Glutamatergic neuron (in vitro differentiated cells): ENCODE measurements around the gene PLEKHA5. TPM values are rescaled to one million over a fixed set of nuclear protein-coding genes. Genes with fewer than 3 reads are reported as not detected.

ENCODE experiments used
- DNase-seq: peaks from one replicate; pipeline ENCODE4 v3.0.0; 2022
- H3K27ac Mint-ChIP-seq: one replicate; pipeline ENCODE4 v1.8.0; 2020; ENCODE audit warnings: mild to moderate bottlenecking, mixed read lengths, inconsistent platforms; ENCODE audit not compliant: unreplicated experiment
- H3K27me3 Mint-ChIP-seq: one replicate; pipeline ENCODE4 v1.8.0; 2020; ENCODE audit warnings: mild to moderate bottlenecking, moderate library complexity, mixed read lengths, inconsistent platforms; ENCODE audit not compliant: unreplicated experiment
- H3K36me3 Mint-ChIP-seq: one replicate; pipeline ENCODE4 v1.8.0; 2020; ENCODE audit warnings: mild to moderate bottlenecking, mixed read lengths, inconsistent platforms; ENCODE audit not compliant: unreplicated experiment
- H3K4me1 Mint-ChIP-seq: one replicate; pipeline ENCODE4 v1.8.0; 2020; ENCODE audit warnings: mild to moderate bottlenecking, low read depth, mixed read lengths, inconsistent platforms; ENCODE audit not compliant: unreplicated experiment
- H3K4me3 Mint-ChIP-seq: one replicate; pipeline ENCODE4 v1.8.0; 2020; ENCODE audit warnings: mild to moderate bottlenecking, mixed read lengths, inconsistent platforms; ENCODE audit not compliant: unreplicated experiment
- H3K9me3 Mint-ChIP-seq: one replicate; pipeline ENCODE4 v1.8.0; 2020; ENCODE audit warnings: mild to moderate bottlenecking, moderate library complexity, mixed read lengths, inconsistent platforms; ENCODE audit not compliant: unreplicated experiment
- total RNA-seq: library from RNA; stranded (reverse); fragmentation: NEBNext Ultra II Directional; extraction: Animal tissue kit (Norgen Biotek cat#: 25700); gene quantifications from one replicate; pipeline ENCODE4 v1.2.1, GENCODE V29; 2021; ENCODE audit not compliant: unreplicated experiment
- TF ChIP-seq, protein P1 (sequence below): fragments of 200-600 bp; sonication (generic); IDR thresholded peaks from one replicate; pipeline ENCODE4 v1.5.0; 2021; ENCODE audit not compliant: partially characterized antibody, unreplicated experiment

Gene PLEKHA5
- total RNA-seq, 1 donor from 2014 or later = 314 TPM

DNA sequence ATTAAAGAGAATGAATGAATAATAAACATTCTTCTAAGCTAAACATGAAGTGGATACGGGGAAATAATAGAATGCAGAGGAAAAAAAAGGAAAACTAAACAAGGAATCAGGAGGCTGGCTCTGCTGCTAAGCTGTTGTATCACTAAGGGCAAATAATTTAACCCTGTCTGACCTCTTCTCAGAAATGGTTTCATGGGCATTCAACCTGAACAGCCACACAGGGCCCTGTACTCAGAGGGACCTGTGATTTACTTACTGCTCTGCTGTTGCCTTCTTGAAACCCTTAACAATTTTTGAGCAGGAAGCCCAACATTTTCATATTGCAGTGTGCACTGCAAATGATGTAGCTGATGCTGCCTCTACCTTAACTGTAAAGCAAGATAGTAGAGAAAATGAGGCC lies 14.2 kb upstream of the PLEKHA5 start:
- TF ChIP-seq, protein P1, sequence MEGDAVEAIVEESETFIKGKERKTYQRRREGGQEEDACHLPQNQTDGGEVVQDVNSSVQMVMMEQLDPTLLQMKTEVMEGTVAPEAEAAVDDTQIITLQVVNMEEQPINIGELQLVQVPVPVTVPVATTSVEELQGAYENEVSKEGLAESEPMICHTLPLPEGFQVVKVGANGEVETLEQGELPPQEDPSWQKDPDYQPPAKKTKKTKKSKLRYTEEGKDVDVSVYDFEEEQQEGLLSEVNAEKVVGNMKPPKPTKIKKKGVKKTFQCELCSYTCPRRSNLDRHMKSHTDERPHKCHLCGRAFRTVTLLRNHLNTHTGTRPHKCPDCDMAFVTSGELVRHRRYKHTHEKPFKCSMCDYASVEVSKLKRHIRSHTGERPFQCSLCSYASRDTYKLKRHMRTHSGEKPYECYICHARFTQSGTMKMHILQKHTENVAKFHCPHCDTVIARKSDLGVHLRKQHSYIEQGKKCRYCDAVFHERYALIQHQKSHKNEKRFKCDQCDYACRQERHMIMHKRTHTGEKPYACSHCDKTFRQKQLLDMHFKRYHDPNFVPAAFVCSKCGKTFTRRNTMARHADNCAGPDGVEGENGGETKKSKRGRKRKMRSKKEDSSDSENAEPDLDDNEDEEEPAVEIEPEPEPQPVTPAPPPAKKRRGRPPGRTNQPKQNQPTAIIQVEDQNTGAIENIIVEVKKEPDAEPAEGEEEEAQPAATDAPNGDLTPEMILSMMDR = no peak
- H3K4me1 Mint-ChIP-seq = no peaks in the 10 kb centered on the region
- no peaks in the 10 kb centered on the region for H3K36me3 Mint-ChIP-seq
- H3K27me3 Mint-ChIP-seq = no peaks in the 10 kb centered on the region
- no peak for DNase-seq
- no peak overlapping the region for H3K27ac Mint-ChIP-seq
- H3K9me3 Mint-ChIP-seq = no peaks in the 10 kb centered on the region
- no peak overlapping the region for H3K4me3 Mint-ChIP-seq

DNA sequence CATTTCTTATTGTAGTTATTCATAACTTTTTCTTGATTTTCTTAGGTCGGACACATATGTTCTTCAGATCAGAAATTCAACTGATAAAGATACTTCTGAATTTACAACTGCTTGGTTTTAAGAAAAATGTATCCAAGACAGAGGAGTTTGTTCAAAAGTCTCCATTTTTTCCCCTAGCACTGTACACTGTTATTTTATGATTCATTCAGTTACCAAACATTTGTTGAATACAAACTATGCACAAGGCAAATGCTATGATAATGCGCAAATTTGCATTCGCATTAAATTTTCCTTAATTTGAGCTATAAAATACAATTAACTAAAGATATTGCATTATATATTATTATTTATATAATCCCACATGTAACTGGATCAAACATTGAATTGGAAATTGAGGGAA lies 10.1 kb upstream of the PLEKHA5 start:
- no peaks in the 10 kb centered on the region for H3K36me3 Mint-ChIP-seq
- H3K27ac Mint-ChIP-seq = no peak overlapping the region
- no peaks in the 10 kb centered on the region for H3K4me1 Mint-ChIP-seq
- no peaks in the 10 kb centered on the region for H3K27me3 Mint-ChIP-seq
- no peak overlapping the region for H3K4me3 Mint-ChIP-seq
- no peaks in the 10 kb centered on the region for H3K9me3 Mint-ChIP-seq
- DNase-seq = no peak
- TF ChIP-seq, protein P1 = no peak

DNA sequence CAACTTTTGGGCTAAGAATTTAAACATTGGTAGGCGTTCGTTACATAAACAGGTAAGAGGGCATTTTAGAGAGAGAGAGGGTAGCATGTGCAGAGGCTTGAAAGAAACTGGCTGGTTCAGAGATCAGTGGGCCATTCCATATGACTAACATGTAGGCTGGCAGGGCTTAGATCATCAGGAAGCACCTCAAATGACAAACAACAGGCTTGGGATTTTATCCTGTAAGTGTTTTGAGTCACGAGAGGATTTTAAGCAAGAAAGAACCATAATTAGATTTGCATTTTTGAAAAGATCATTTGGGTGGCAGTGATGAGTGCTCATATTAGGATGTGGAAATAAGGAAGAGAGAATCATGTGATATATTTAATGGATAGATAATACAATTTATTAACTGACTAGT lies 8.7 kb upstream of the PLEKHA5 start:
- Mint-ChIP-seq H3K27me3 (no peaks in the 10 kb centered on the region), H3K27ac (no peak overlapping the region), H3K4me1 (no peaks in the 10 kb centered on the region), H3K4me3 (no peak overlapping the region), H3K9me3 (no peaks in the 10 kb centered on the region), H3K36me3 (peaks cover 7% of the 10 kb centered on the region)
- DNase-seq = no peak
- TF ChIP-seq, protein P1 = no peak

DNA sequence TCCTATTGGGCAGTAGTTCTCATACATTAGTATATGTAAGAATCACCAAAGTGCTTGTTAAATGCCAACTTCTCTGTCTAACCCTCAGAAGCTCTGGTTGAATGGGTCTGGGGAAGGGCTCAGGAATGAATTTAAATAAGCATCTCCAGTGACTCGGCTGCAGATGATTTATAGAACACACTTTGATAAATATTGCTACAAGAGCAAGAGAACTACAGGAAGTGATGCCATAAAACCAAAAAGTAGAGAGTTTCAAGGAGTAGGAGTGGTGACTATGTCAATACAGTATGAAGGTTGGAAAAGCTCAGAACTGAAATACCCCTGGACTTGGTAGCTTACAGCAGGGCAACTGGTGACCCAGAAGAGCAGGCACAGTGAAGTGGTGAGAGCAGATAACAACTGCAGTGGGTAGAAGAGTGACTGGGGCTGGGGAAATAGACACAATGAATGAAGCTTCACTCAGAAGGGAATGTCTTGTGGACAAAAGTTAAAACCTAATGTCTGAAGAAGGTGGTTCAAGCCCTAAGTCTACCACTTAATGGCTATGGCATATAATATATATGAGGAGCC lies 8.0 kb upstream of the PLEKHA5 start:
- H3K4me1 Mint-ChIP-seq = no peaks in the 10 kb centered on the region
- H3K27me3 Mint-ChIP-seq = no peaks in the 10 kb centered on the region
- H3K9me3 Mint-ChIP-seq = no peaks in the 10 kb centered on the region
- H3K4me3 Mint-ChIP-seq = no peak overlapping the region
- no peak overlapping the region for H3K27ac Mint-ChIP-seq
- TF ChIP-seq, protein P1 = no peak
- peaks cover 7% of the 10 kb centered on the region for H3K36me3 Mint-ChIP-seq
- no peak for DNase-seq

DNA sequence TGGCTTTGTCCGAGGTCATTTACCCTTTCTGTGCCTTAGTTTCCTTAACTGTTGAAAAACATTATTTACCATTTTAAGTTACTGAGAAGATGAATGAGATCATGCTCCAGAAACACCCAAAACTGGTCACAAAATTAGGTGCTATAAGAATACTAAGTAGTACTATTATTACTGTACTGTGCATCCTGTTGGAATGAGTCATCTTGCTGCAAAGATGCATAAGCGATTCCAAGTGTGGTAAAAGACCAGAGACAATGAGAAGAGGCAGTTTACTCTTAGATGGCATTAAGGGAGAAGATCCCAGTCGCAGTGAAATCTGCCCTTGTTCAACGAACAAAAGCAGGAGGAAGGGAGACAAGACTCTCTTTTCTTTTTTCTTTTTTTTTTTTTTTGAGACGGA lies 4.2 kb upstream of the PLEKHA5 start:
- Mint-ChIP-seq H3K4me1 (no peaks in the 10 kb centered on the region), H3K4me3 (no peak overlapping the region), H3K36me3 (peaks cover 25% of the 10 kb centered on the region), H3K27me3 (peaks cover 1% of the 10 kb centered on the region), H3K9me3 (peaks cover 19% of the 10 kb centered on the region), H3K27ac (no peak overlapping the region)
- TF ChIP-seq, protein P1 = no peak
- DNase-seq = no peak
